Uterus (tissue), 2 donors: ENCODE results near the gene SRCAP.

Source experiments
- CTCF ChIP-seq, 4 experiments: fragments of 200-600 bp in 2 of 4; fragments of 450-650 bp in 2 of 4; sonication (generic) in 2 of 4; IDR thresholded peaks; one replicate each; pipeline ENCODE4 v1.5.1; 2016 to 2019; ENCODE audit warnings: antibody characterized with exemption in 4 of 4, mild to moderate bottlenecking in 2 of 4, moderate library complexity in 1 of 4
- POLR2A ChIP-seq, 2 donors: fragments of 450-650 bp; IDR thresholded peaks; one replicate each; pipeline ENCODE4 v1.6.1; 2016; ENCODE audit warnings: antibody characterized with exemption in 2 of 2, mild to moderate bottlenecking in 1 of 2, moderate library complexity in 1 of 2

GRCh38 chr16:30775131-30775391, 76.1 kb downstream of the SRCAP start:
- TF ChIP-seq CTCF (IDR thresholded peaks at IDR 0.05) (no peak), POLR2A (IDR thresholded peaks at IDR 0.05) (no peak)
